IPS-NIHi7 (cell line): ENCODE measurements around the gene FUCA1.

Source experiments
- DNase-seq: peaks from one replicate; pipeline ENCODE4 v3.0.0; 2012; ENCODE audit warnings: mixed read lengths; ENCODE audit errors: extremely low spot score

The FUCA1 gene

GRCh38 chr1:23801876-23802275 lies 66.2 kb downstream of the FUCA1 start:
- DNase-seq: no peak

- DNase-seq: peak; percentile 36
Measured at GRCh38 chr1:23801338-23801748, 66.7 kb downstream of the FUCA1 start.

- DNase-seq: peak; percentile 77
Measured at GRCh38 chr1:23800400-23801337, 67.4 kb downstream of the FUCA1 start, which contains the start of gene GALE. Gene GALE, minus strand, starts transcription at chr1:23800754. Its CDS starts 1,747 bp downstream, at chr1:23799007.

- DNase-seq: peak; percentile 87
Measured at GRCh38 chr1:23799570-23800399, 68.3 kb downstream of the FUCA1 start.

- DNase-seq: no peak
Measured at GRCh38 chr1:23799255-23799569, 68.9 kb downstream of the FUCA1 start.

- DNase-seq: peak; percentile 37
Measured at GRCh38 chr1:23798662-23799142, 69.4 kb downstream of the FUCA1 start.

- DNase-seq: no peak
Measured at GRCh38 chr1:23797478-23798448, 70.3 kb downstream of the FUCA1 start.

GRCh38 chr1:23796466-23797271 lies 71.4 kb downstream of the FUCA1 start:
- peak; percentile 44 for DNase-seq

GRCh38 chr1:23795676-23796465 lies 72.2 kb downstream of the FUCA1 start:
- no peak for DNase-seq
